ENCODE measurements around the gene LSM14A.

LSM14A gene

GRCh38 chr19:34269968-34270621 lies 97.8 kb downstream of the LSM14A start (continued):
- TF ChIP-seq ATF2 (tag by site-specific recombination; IDR thresholded peaks at IDR 0.05; ENCODE audit: low read depth), result peak; percentile 96
- TF ChIP-seq KLF16 (tag by site-specific recombination; IDR thresholded peaks at IDR 0.05), result peak; percentile 65; the same call in 1 of the 2 replicates
- TF ChIP-seq ZNF548 (tag by site-specific recombination; IDR thresholded peaks at IDR 0.05), result 0 out of 2 replicates have a peak, but pooled peaks have one; percentile 7
- no peak; the same call in 1 of the 2 replicates for TF ChIP-seq ZNF449 (tag by site-specific recombination; IDR thresholded peaks at IDR 0.05)
- TF ChIP-seq ZBTB44 (tag by site-specific recombination; IDR thresholded peaks at IDR 0.05), result peak; percentile 64; the same call in 1 of the 2 replicates
- peak; percentile 90 for TF ChIP-seq ZNF580 (tag by site-specific recombination; IDR thresholded peaks at IDR 0.05)
- 0 out of 2 replicates have a peak, but pooled peaks have one; percentile 23 for TF ChIP-seq ZNF184 (tag by site-specific recombination; IDR thresholded peaks at IDR 0.05)
- TF ChIP-seq ZSCAN5A (tag by site-specific recombination; IDR thresholded peaks at IDR 0.05), result no peak
- TF ChIP-seq GLIS1 (tag by site-specific recombination; IDR thresholded peaks at IDR 0.05), result no peak; the same call in 1 of the 2 replicates
- TF ChIP-seq ZNF221 (tag by site-specific recombination; IDR thresholded peaks at IDR 0.05; ENCODE audit: borderline replicate concordance), result no peak
- TF ChIP-seq ZNF521 (tag by site-specific recombination; IDR thresholded peaks at IDR 0.05), result no peak
- peak; percentile 60 for TF ChIP-seq FEZF1 (tag by site-specific recombination; IDR thresholded peaks at IDR 0.05)
- peak; percentile 99 for TF ChIP-seq SP7 (tag by site-specific recombination; IDR thresholded peaks at IDR 0.05)
- TF ChIP-seq ZNF362 (tag by site-specific recombination; IDR thresholded peaks at IDR 0.05), result peak; percentile 64; the same call in 1 of the 2 replicates
- no peak for TF ChIP-seq ZNF175 (tag by site-specific recombination; IDR thresholded peaks at IDR 0.05)
- TF ChIP-seq OVOL3 (tag by site-specific recombination; IDR thresholded peaks at IDR 0.05), result 0 out of 2 replicates have a peak, but pooled peaks have one; percentile 12
- TF ChIP-seq PRDM1 (tag by site-specific recombination; IDR thresholded peaks at IDR 0.05), result peak; percentile 72; the same call in 1 of the 2 replicates
- no peak for TF ChIP-seq ZNF549 (tag by site-specific recombination; IDR thresholded peaks at IDR 0.05)
- no peak for TF ChIP-seq BCL6B (tag by site-specific recombination; IDR thresholded peaks at IDR 0.05)
- no peak for TF ChIP-seq ZNF155 (tag by site-specific recombination; IDR thresholded peaks at IDR 0.05)
- TF ChIP-seq ZNF473 (tag by site-specific recombination; IDR thresholded peaks at IDR 0.05), result no peak
- no peak for TF ChIP-seq ZFP37 (tag by site-specific recombination; IDR thresholded peaks at IDR 0.05)
- TF ChIP-seq HOXD13 (CRISPR knock-in tag; IDR thresholded peaks at IDR 0.05; ENCODE audit: borderline replicate concordance), result no peak
- TF ChIP-seq KLF1 (tag by site-specific recombination; IDR thresholded peaks at IDR 0.05), result peak; percentile 61
- no peak for TF ChIP-seq ZNF214 (tag by site-specific recombination; IDR thresholded peaks at IDR 0.05; ENCODE audit: borderline replicate concordance)
- no peak for TF ChIP-seq ZNF571 (tag by site-specific recombination; IDR thresholded peaks at IDR 0.05)
- TF ChIP-seq KLF7 (tag by site-specific recombination; IDR thresholded peaks at IDR 0.05; ENCODE audit: borderline replicate concordance), result 0 out of 2 replicates have a peak, but pooled peaks have one; percentile 14
- TF ChIP-seq ZSCAN16 (tag by site-specific recombination; IDR thresholded peaks at IDR 0.05), result peak; percentile 43; the same call in 1 of the 2 replicates
- no peak for TF ChIP-seq MYNN (tag by site-specific recombination; IDR thresholded peaks at IDR 0.05; ENCODE audit: borderline replicate concordance)
- TF ChIP-seq ZNF19 (tag by site-specific recombination; IDR thresholded peaks at IDR 0.05; ENCODE audit: low read depth), result no peak
